A673 (cell line): Measurements from ENCODE around the gene CHRM2. TPM values are rescaled to one million over a fixed set of nuclear protein-coding genes. Genes with fewer than 3 reads are reported as not detected.

Source experiments
- BruUV-seq: library from RNA; stranded (reverse); fragments of 400-500 nt; replicated peaks from 2 replicates; lab custom pipeline; 2021; lab: Mats Ljungman, UMichigan
- CTCF ChIA-PET: fragments of 300-600 bp; sonication (Branson Sonifier 250); formaldehyde crosslinking; loops from one replicate; lab custom pipeline; 2022; ENCODE audit warnings: antibody characterized with exemption; lab: Charles Lee
- POLR2A ChIA-PET: fragments of 300-600 bp; sonication (Branson Sonifier 250); formaldehyde crosslinking; loops from one replicate; lab custom pipeline; 2022; ENCODE audit warnings: antibody characterized with exemption; ENCODE audit not compliant: low non-redundant PET; lab: Charles Lee
- DNase-seq: peaks from one replicate; pipeline ENCODE4 v3.0.0-alpha.2; 2015; ENCODE audit warnings: low spot score
- H3K27ac ChIP-seq: fragments of 200-600 bp; sonication (generic); 2 replicates; pipeline ENCODE4 v1.5.1; 2016; ENCODE audit warnings: mixed run types, low read depth, mild to moderate bottlenecking, mixed read lengths, antibody characterized with exemption, low read length; ENCODE audit not compliant: poor library complexity, severe bottlenecking
- H3K27me3 ChIP-seq: fragments of 200-600 bp; sonication (generic); replicated peaks from 2 replicates; pipeline ENCODE4 v1.6.1; 2017; ENCODE audit warnings: mixed run types, low read depth, mild to moderate bottlenecking, mixed read lengths, antibody characterized with exemption, low read length; ENCODE audit not compliant: insufficient read depth, poor library complexity
- H3K36me3 ChIP-seq: fragments of 200-600 bp; sonication (generic); 2 replicates; pipeline ENCODE4 v1.6.1; 2016; ENCODE audit warnings: mixed run types, mild to moderate bottlenecking, mixed read lengths, antibody characterized with exemption, low read length; ENCODE audit not compliant: insufficient read depth, poor library complexity, severe bottlenecking
- H3K4me1 ChIP-seq: fragments of 200-600 bp; sonication (generic); 2 replicates; pipeline ENCODE4 v1.6.1; 2017; ENCODE audit warnings: mixed run types, mild to moderate bottlenecking, mixed read lengths, antibody characterized with exemption, low read length; ENCODE audit not compliant: insufficient read depth, poor library complexity, severe bottlenecking
- H3K4me3 ChIP-seq: fragments of 200-600 bp; sonication (generic); 2 replicates; pipeline ENCODE4 v1.5.1; 2016; ENCODE audit warnings: low read depth, mixed run types, mild to moderate bottlenecking, mixed read lengths, low read length; ENCODE audit not compliant: poor library complexity, severe bottlenecking
- H3K9me3 ChIP-seq: fragments of 200-600 bp; sonication (generic); 2 replicates; pipeline ENCODE4 v1.6.1; 2016; ENCODE audit warnings: mixed run types, low read depth, mild to moderate bottlenecking, mixed read lengths, antibody characterized with exemption, low read length; ENCODE audit not compliant: poor library complexity, severe bottlenecking
- EZH2 ChIP-seq: fragments of 200-600 bp; sonication (generic); IDR thresholded peaks from 2 replicates; pipeline ENCODE4 v1.6.1; 2017; ENCODE audit warnings: borderline replicate concordance, low read depth, mild to moderate bottlenecking, mixed read lengths, antibody characterized with exemption, low read length; ENCODE audit not compliant: poor library complexity, severe bottlenecking
- intact Hi-C: fragments of 100-400 bp; cut with micrococcal nuclease; formaldehyde crosslinking; loops from one replicate; pipeline ENCODE4 v1.10.0; 2022; ENCODE audit not compliant: unreplicated experiment
- total RNA-seq: library from RNA; stranded (reverse); gene quantifications from 2 replicates; pipeline ENCODE4 v1.2.3, GENCODE V29; 2021
- TF ChIP-seq, protein P1 (sequence below): fragments of 300-800, 200-600 bp; sonication (generic); conservative IDR thresholded peaks from 2 replicates; pipeline ENCODE4 v1.5.1; 2017; ENCODE audit warnings: low read depth, mild to moderate bottlenecking, antibody characterized with exemption, low read length, moderate library complexity, mixed read lengths

The CHRM2 gene
- total RNA-seq, 1 experiment from 2014 or later, result 4.6 TPM

DNA sequence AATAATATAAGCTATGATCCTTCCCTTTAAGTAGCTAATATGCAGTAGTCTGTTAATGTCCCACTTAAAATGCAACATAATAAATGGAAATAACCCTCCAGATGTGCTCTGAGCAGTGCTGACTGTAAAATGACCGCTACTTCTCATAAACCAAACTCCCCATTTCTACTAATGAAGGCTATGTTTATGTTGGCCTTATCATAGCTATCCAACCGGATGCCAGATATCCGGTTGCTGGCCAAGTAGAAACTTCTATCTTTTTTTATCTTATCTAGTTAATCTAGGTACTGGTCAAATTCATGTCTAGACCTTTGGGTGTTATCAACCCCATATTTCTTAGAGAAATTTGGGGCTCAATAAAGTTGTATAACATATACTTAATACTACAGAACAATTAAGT is 56.6 kb downstream of the CHRM2 start:
- no TSS peak for BruUV-seq
- Histone ChIP-seq H3K36me3 (no peaks in the 10 kb centered on the region), H3K4me3 (no peak overlapping the region), H3K4me1 (no peaks in the 10 kb centered on the region), H3K9me3 (no peaks in the 10 kb centered on the region), H3K27me3 (no peaks in the 10 kb centered on the region), H3K27ac (no peak overlapping the region)
- POLR2A ChIA-PET, result no interaction called here
- no peak for DNase-seq
- intact Hi-C loops, result no loop called here
- CTCF ChIA-PET, result no interaction called here
- TF ChIP-seq EZH2, result no peak
- TF ChIP-seq, protein P1, sequence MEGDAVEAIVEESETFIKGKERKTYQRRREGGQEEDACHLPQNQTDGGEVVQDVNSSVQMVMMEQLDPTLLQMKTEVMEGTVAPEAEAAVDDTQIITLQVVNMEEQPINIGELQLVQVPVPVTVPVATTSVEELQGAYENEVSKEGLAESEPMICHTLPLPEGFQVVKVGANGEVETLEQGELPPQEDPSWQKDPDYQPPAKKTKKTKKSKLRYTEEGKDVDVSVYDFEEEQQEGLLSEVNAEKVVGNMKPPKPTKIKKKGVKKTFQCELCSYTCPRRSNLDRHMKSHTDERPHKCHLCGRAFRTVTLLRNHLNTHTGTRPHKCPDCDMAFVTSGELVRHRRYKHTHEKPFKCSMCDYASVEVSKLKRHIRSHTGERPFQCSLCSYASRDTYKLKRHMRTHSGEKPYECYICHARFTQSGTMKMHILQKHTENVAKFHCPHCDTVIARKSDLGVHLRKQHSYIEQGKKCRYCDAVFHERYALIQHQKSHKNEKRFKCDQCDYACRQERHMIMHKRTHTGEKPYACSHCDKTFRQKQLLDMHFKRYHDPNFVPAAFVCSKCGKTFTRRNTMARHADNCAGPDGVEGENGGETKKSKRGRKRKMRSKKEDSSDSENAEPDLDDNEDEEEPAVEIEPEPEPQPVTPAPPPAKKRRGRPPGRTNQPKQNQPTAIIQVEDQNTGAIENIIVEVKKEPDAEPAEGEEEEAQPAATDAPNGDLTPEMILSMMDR, result no peak

GRCh38 chr7:136925556-136925955 is 57.1 kb downstream of the CHRM2 start:
- Histone ChIP-seq H3K27ac (no peak overlapping the region), H3K4me3 (no peak overlapping the region), H3K9me3 (no peaks in the 10 kb centered on the region), H3K27me3 (no peaks in the 10 kb centered on the region), H3K4me1 (no peaks in the 10 kb centered on the region), H3K36me3 (no peaks in the 10 kb centered on the region)
- BruUV-seq, result no TSS peak
- peak; percentile 5 for DNase-seq
- intact Hi-C loops, result no loop called here
- ChIA-PET CTCF (no interaction called here), POLR2A (interaction anchor here (0.6 kb wide), 1 partner anchor 12 kb away, joined by 3 read pairs; no protein-coding TSS in a partner anchor)
- no peak for TF ChIP-seq EZH2
- TF ChIP-seq, protein P1, result no peak

GRCh38 chr7:136931169-136931867 is 62.9 kb downstream of the CHRM2 start:
- Histone ChIP-seq H3K27me3 (no peaks in the 10 kb centered on the region), H3K27ac (no peak overlapping the region), H3K4me1 (no peaks in the 10 kb centered on the region), H3K4me3 (no peak overlapping the region), H3K9me3 (no peaks in the 10 kb centered on the region), H3K36me3 (no peaks in the 10 kb centered on the region)
- ChIA-PET CTCF (no interaction called here), POLR2A (no interaction called here)
- DNase-seq, result no peak
- no peak for TF ChIP-seq EZH2
- TF ChIP-seq, protein P1, result no peak
- intact Hi-C loops, result no loop called here
- no TSS peak for BruUV-seq
